ENCODE data around the gene ZNF227.

DNA sequence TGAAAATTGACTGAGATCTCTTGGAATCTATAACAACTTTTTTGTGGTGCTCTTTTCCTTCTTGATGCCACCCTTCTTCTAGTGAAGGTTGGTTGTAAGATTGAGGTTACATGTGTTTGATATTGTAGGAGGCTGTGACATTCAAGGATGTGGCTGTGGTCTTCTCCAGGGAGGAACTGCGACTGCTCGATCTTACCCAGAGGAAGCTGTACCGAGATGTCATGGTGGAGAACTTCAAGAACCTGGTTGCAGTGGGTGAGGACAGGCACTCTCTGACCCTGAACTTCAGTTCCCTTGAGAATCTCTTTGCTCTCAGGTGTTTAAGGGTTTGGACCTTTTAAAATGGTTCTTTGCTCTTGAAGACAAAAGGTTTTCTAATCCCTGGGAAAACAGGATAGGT is 16.0 kb downstream of the ZNF227 start:
- TF ChIP-seq, protein P1, sequence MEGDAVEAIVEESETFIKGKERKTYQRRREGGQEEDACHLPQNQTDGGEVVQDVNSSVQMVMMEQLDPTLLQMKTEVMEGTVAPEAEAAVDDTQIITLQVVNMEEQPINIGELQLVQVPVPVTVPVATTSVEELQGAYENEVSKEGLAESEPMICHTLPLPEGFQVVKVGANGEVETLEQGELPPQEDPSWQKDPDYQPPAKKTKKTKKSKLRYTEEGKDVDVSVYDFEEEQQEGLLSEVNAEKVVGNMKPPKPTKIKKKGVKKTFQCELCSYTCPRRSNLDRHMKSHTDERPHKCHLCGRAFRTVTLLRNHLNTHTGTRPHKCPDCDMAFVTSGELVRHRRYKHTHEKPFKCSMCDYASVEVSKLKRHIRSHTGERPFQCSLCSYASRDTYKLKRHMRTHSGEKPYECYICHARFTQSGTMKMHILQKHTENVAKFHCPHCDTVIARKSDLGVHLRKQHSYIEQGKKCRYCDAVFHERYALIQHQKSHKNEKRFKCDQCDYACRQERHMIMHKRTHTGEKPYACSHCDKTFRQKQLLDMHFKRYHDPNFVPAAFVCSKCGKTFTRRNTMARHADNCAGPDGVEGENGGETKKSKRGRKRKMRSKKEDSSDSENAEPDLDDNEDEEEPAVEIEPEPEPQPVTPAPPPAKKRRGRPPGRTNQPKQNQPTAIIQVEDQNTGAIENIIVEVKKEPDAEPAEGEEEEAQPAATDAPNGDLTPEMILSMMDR (IDR thresholded peaks at IDR 0.05; ENCODE audit: low read depth, low read length, poor library complexity, severe bottlenecking): no peak
- no peak for TF ChIP-seq EZH2phosphoT487 (IDR thresholded peaks at IDR 0.05; ENCODE audit: borderline replicate concordance, low read length)

Data from DOHH2 (cell line).